HEK293 (cell line): ENCODE data around the gene TCAP.

Source experiments
- CTCF ChIA-PET: fragments of 350-600 bp; formaldehyde crosslinking; extraction: SDS; loops from one replicate; lab custom pipeline; 2021; ENCODE audit warnings: antibody characterized with exemption; lab: Yijun Ruan, JAX
- POLR2A ChIA-PET: fragments of 300-600 bp; formaldehyde crosslinking; extraction: SDS; loops from one replicate; lab custom pipeline; 2020; ENCODE audit warnings: antibody characterized with exemption, inconsistent platforms; lab: Yijun Ruan, JAX
- H3K27ac ChIP-seq: fragments of 200-500 bp; sonication (Bioruptor generic); 2 replicates; pipeline ENCODE4 v1.5.1; 2014; ENCODE audit warnings: low read depth, low read length, control low read depth, inconsistent platforms; ENCODE audit errors: extremely low read depth
- H3K36me3 ChIP-seq, 2 experiments: fragments of 200-500 bp in 1 of 2; sonication (Bioruptor generic) in 1 of 2; 1 replicate in 1 of 2; 2 replicates in 1 of 2; pipeline ENCODE4 v1.5.1; 2014 to 2017; ENCODE audit warnings: inconsistent platforms in 2 of 2, low read length in 2 of 2; ENCODE audit not compliant: control insufficient read depth in 2 of 2, insufficient read depth in 1 of 2
- H3K4me1 ChIP-seq: fragments of 200-500 bp; sonication (Bioruptor generic); 2 replicates; pipeline ENCODE4 v1.5.1; 2014; ENCODE audit warnings: mild to moderate bottlenecking, low read length, inconsistent platforms; ENCODE audit not compliant: control insufficient read depth, insufficient read depth
- H3K4me3 ChIP-seq: 2 replicates; pipeline ENCODE4 v1.5.1; 2011; ENCODE audit warnings: low read depth, mild to moderate bottlenecking, control low read depth, low read length, moderate library complexity
- H3K9me3 ChIP-seq: fragments of 200-500 bp; sonication (Bioruptor generic); 2 replicates; pipeline ENCODE4 v1.5.1; 2014; ENCODE audit warnings: low read depth, low read length, inconsistent platforms; ENCODE audit not compliant: control insufficient read depth, insufficient read depth
- CTCF ChIP-seq: fragments of 450-650 bp; formaldehyde crosslinking; IDR thresholded peaks from 2 replicates; pipeline ENCODE4 v1.5.1; 2016; ENCODE audit warnings: missing biosample characterization, missing genetic modification characterization
- GLIS2 ChIP-seq: fragments of 450-650 bp; formaldehyde crosslinking; IDR thresholded peaks from 2 replicates; pipeline ENCODE4 v1.5.1; 2016; ENCODE audit warnings: missing biosample characterization, missing genetic modification characterization
- KLF7 ChIP-seq: fragments of 450-650 bp; formaldehyde crosslinking; IDR thresholded peaks from 2 replicates; pipeline ENCODE4 v1.5.1; 2016; ENCODE audit warnings: missing biosample characterization, missing genetic modification characterization, borderline replicate concordance
- SALL2 ChIP-seq: fragments of 450-650 bp; formaldehyde crosslinking; IDR thresholded peaks from 2 replicates; pipeline ENCODE4 v1.5.0; 2017; ENCODE audit warnings: missing biosample characterization, mild to moderate bottlenecking, missing genetic modification characterization, borderline replicate concordance
- ZBTB10 ChIP-seq: fragments of 450-650 bp; formaldehyde crosslinking; IDR thresholded peaks from 2 replicates; pipeline ENCODE4 v1.5.1; 2016; ENCODE audit warnings: missing biosample characterization, missing genetic modification characterization
- ZNF175 ChIP-seq: fragments of 450-650 bp; formaldehyde crosslinking; IDR thresholded peaks from 2 replicates; pipeline ENCODE4 v1.5.1; 2016; ENCODE audit warnings: missing biosample characterization, missing genetic modification characterization
- ZNF366 ChIP-seq: fragments of 450-650 bp; formaldehyde crosslinking; conservative IDR thresholded peaks from 2 replicates; pipeline ENCODE4 v1.5.1; 2016; ENCODE audit warnings: missing biosample characterization, missing genetic modification characterization
- ZNF654 ChIP-seq: fragments of 450-650 bp; formaldehyde crosslinking; IDR thresholded peaks from 2 replicates; pipeline ENCODE4 v1.5.1; 2016; ENCODE audit warnings: low read depth, missing biosample characterization, missing genetic modification characterization
- ZSCAN18 ChIP-seq: fragments of 450-650 bp; formaldehyde crosslinking; IDR thresholded peaks from 2 replicates; pipeline ENCODE4 v1.5.1; 2016; ENCODE audit warnings: missing biosample characterization, missing genetic modification characterization
- TF ChIP-seq, protein P1 (sequence below): fragments of 450-650 bp; formaldehyde crosslinking; IDR thresholded peaks from 2 replicates; pipeline ENCODE4 v1.5.1; 2016; ENCODE audit warnings: missing biosample characterization, missing genetic modification characterization
- TF ChIP-seq, protein P2 (sequence below): fragments of 450-650 bp; formaldehyde crosslinking; IDR thresholded peaks from 2 replicates; pipeline ENCODE4 v1.5.1; 2017; ENCODE audit warnings: missing biosample characterization, missing genetic modification characterization
- TF ChIP-seq, protein P3 (sequence below): fragments of 450-650 bp; formaldehyde crosslinking; IDR thresholded peaks from 2 replicates; pipeline ENCODE4 v1.5.1; 2016; ENCODE audit warnings: missing biosample characterization, missing genetic modification characterization

The TCAP gene

DNA sequence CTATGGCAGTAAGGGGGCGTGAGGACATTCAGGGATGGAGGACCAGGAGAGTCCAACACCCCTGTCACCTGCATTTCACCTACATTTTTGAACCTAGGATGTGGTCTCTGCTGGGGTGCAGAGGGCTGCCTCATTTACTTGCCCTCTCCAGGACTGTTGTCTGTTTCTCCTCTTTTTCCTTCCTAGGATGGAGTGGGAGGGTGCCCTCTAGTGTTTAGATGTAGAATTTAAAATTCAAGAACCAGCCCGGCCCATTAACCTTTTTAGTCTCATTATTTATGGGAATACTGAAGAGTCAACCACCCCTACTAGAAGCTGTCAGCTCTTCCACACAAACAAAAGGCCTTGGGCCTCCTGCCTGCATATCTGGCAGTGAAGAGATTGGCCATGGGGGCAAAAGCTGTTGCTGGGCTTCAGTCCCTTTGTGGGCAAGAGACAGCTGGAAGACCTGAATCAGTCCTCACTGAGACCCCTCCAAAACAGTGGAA lies 30.7 kb upstream of the TCAP start:
- ChIA-PET CTCF (interaction anchor here (0.6 to 14.6 kb wide), 28 partner anchors 8 to 1429 kb away, joined by 3 to 311 read pairs (median 4); partner anchors contain the start of genes MIEN1 and PNMT), POLR2A (interaction anchor here (0.5 to 2.4 kb wide), 4 partner anchors 12 to 565 kb away, joined by 3 to 7 read pairs (median 4); partner anchors contain the start of gene PGAP3)
- Histone ChIP-seq H3K36me3 (no peaks in the 10 kb centered on the region), H3K4me1 (peaks cover 28% of the 10 kb centered on the region), H3K4me3 (no peak overlapping the region), H3K27ac (no peak overlapping the region), H3K9me3 (no peaks in the 10 kb centered on the region)
- no peak for TF ChIP-seq ZBTB10 (tag by site-specific recombination)
- TF ChIP-seq, protein P1, sequence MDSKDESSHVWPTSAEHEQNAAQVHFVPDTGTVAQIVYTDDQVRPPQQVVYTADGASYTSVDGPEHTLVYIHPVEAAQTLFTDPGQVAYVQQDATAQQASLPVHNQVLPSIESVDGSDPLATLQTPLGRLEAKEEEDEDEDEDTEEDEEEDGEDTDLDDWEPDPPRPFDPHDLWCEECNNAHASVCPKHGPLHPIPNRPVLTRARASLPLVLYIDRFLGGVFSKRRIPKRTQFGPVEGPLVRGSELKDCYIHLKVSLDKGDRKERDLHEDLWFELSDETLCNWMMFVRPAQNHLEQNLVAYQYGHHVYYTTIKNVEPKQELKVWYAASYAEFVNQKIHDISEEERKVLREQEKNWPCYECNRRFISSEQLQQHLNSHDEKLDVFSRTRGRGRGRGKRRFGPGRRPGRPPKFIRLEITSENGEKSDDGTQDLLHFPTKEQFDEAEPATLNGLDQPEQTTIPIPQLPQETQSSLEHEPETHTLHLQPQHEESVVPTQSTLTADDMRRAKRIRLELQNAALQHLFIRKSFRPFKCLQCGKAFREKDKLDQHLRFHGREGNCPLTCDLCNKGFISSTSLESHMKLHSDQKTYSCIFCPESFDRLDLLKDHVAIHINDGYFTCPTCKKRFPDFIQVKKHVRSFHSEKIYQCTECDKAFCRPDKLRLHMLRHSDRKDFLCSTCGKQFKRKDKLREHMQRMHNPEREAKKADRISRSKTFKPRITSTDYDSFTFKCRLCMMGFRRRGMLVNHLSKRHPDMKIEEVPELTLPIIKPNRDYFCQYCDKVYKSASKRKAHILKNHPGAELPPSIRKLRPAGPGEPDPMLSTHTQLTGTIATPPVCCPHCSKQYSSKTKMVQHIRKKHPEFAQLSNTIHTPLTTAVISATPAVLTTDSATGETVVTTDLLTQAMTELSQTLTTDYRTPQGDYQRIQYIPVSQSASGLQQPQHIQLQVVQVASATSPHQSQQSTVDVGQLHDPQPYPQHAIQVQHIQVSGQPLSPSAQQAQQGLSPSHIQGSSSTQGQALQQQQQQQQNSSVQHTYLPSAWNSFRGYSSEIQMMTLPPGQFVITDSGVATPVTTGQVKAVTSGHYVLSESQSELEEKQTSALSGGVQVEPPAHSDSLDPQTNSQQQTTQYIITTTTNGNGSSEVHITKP (tag by site-specific recombination), result 0 out of 2 replicates have a peak, but pooled peaks have one; percentile 33
- TF ChIP-seq ZNF366 (tag by site-specific recombination), result 0 out of 2 replicates have a peak, but pooled peaks have one; percentile 23
- TF ChIP-seq SALL2 (tag by site-specific recombination), result no peak
- TF ChIP-seq, protein P2, sequence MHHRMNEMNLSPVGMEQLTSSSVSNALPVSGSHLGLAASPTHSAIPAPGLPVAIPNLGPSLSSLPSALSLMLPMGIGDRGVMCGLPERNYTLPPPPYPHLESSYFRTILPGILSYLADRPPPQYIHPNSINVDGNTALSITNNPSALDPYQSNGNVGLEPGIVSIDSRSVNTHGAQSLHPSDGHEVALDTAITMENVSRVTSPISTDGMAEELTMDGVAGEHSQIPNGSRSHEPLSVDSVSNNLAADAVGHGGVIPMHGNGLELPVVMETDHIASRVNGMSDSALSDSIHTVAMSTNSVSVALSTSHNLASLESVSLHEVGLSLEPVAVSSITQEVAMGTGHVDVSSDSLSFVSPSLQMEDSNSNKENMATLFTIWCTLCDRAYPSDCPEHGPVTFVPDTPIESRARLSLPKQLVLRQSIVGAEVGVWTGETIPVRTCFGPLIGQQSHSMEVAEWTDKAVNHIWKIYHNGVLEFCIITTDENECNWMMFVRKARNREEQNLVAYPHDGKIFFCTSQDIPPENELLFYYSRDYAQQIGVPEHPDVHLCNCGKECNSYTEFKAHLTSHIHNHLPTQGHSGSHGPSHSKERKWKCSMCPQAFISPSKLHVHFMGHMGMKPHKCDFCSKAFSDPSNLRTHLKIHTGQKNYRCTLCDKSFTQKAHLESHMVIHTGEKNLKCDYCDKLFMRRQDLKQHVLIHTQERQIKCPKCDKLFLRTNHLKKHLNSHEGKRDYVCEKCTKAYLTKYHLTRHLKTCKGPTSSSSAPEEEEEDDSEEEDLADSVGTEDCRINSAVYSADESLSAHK (tag by site-specific recombination), result peak; percentile 67; the same call in 1 of the 2 replicates
- TF ChIP-seq GLIS2 (tag by site-specific recombination), result peak; percentile 52
- no peak for TF ChIP-seq KLF7 (tag by site-specific recombination)
- TF ChIP-seq ZNF654 (tag by site-specific recombination), result peak; percentile 40; the same call in 1 of the 2 replicates
- TF ChIP-seq ZSCAN18 (tag by site-specific recombination), result no peak
- TF ChIP-seq ZNF175 (tag by site-specific recombination), result no peak
- TF ChIP-seq CTCF, result peak; percentile 78
- TF ChIP-seq, protein P3, sequence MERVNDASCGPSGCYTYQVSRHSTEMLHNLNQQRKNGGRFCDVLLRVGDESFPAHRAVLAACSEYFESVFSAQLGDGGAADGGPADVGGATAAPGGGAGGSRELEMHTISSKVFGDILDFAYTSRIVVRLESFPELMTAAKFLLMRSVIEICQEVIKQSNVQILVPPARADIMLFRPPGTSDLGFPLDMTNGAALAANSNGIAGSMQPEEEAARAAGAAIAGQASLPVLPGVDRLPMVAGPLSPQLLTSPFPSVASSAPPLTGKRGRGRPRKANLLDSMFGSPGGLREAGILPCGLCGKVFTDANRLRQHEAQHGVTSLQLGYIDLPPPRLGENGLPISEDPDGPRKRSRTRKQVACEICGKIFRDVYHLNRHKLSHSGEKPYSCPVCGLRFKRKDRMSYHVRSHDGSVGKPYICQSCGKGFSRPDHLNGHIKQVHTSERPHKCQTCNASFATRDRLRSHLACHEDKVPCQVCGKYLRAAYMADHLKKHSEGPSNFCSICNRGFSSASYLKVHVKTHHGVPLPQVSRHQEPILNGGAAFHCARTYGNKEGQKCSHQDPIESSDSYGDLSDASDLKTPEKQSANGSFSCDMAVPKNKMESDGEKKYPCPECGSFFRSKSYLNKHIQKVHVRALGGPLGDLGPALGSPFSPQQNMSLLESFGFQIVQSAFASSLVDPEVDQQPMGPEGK (tag by site-specific recombination), result peak; percentile 43; the same call in 1 of the 2 replicates
- TF ChIP-seq, all 188 proteins: peak for 7
